MM.1S (cell line): ENCODE measurements around the gene GYG2.

Experiments used
- DNase-seq: peaks from one replicate; pipeline ENCODE4 v3.0.0-alpha.2; 2015
- H2AFZ ChIP-seq: fragments of 300-600 bp; sonication (generic); 2 replicates; pipeline ENCODE4 v1.6.0; 2016; ENCODE audit warnings: antibody characterized with exemption, low read length
- H3F3A ChIP-seq: fragments of 300-600 bp; sonication (generic); 2 replicates; pipeline ENCODE4 v1.6.1; 2016; ENCODE audit warnings: mild to moderate bottlenecking, antibody characterized with exemption, low read length, moderate library complexity, mixed read lengths; ENCODE audit not compliant: insufficient read depth
- H3K27ac ChIP-seq: fragments of 300-600 bp; sonication (generic); 2 replicates; pipeline ENCODE4 v1.5.1; 2016; ENCODE audit warnings: mild to moderate bottlenecking, low read length
- H3K27me3 ChIP-seq: fragments of 300-600 bp; sonication (generic); replicated peaks from 2 replicates; pipeline ENCODE4 v1.6.0; 2016; ENCODE audit warnings: low read length; ENCODE audit not compliant: insufficient read depth
- H3K36me3 ChIP-seq: fragments of 300-600 bp; sonication (generic); replicated peaks from 2 replicates; pipeline ENCODE4 v1.6.1; 2016; ENCODE audit warnings: mild to moderate bottlenecking, low read length, mixed read lengths; ENCODE audit not compliant: insufficient read depth
- H3K4me1 ChIP-seq: fragments of 300-600 bp; sonication (generic); 2 replicates; pipeline ENCODE4 v1.6.1; 2016; ENCODE audit warnings: low read length, mixed read lengths
- H3K4me2 ChIP-seq: fragments of 300-600 bp; sonication (generic); 2 replicates; pipeline ENCODE4 v1.6.0; 2016; ENCODE audit warnings: low read depth, low read length
- H3K4me3 ChIP-seq: fragments of 300-600 bp; sonication (generic); 2 replicates; pipeline ENCODE4 v1.5.1; 2016; ENCODE audit warnings: low read length, mixed read lengths
- H3K79me2 ChIP-seq: fragments of 300-600 bp; sonication (generic); 2 replicates; pipeline ENCODE4 v1.6.1; 2016; ENCODE audit warnings: mixed run types, low read length, mixed read lengths
- H3K9ac ChIP-seq: fragments of 300-600 bp; sonication (generic); 2 replicates; pipeline ENCODE4 v1.6.1; 2016; ENCODE audit warnings: low read length, mixed read lengths
- H3K9me2 ChIP-seq: fragments of 300-600 bp; sonication (generic); replicated peaks from 2 replicates; pipeline ENCODE4 v1.6.1; 2016; ENCODE audit warnings: mild to moderate bottlenecking, low read length, mixed read lengths; ENCODE audit not compliant: insufficient read depth
- H3K9me3 ChIP-seq: fragments of 300-600 bp; sonication (generic); replicated peaks from 2 replicates; pipeline ENCODE4 v1.6.1; 2016; ENCODE audit warnings: mild to moderate bottlenecking, low read length, mixed read lengths; ENCODE audit not compliant: insufficient read depth
- H4K20me1 ChIP-seq: fragments of 300-600 bp; sonication (generic); 2 replicates; pipeline ENCODE4 v1.6.1; 2016; ENCODE audit warnings: mild to moderate bottlenecking, low read length, moderate library complexity, mixed read lengths; ENCODE audit not compliant: insufficient read depth
- EZH2 ChIP-seq: fragments of 300-600 bp; sonication (generic); optimal IDR thresholded peaks from 2 replicates; pipeline ENCODE3; 2017; ENCODE audit warnings: low read depth, mild to moderate bottlenecking, antibody characterized with exemption, low read length, mixed read lengths
- EZH2phosphoT487 ChIP-seq: fragments of 300-600 bp; sonication (generic); IDR thresholded peaks from 2 replicates; pipeline ENCODE4 v1.6.1; 2018; ENCODE audit warnings: antibody characterized with exemption, low read length
- TF ChIP-seq, protein P1 (sequence below): fragments of 300-600 bp; sonication (generic); IDR thresholded peaks from 2 replicates; pipeline ENCODE4 v1.5.1; 2016; ENCODE audit warnings: antibody characterized with exemption, low read length, mixed read lengths

The GYG2 gene

GRCh38 chrX:2867206-2867605 lies 38.5 kb downstream of the GYG2 start:
- H3K4me2 ChIP-seq: no peak overlapping the region
- H2AFZ ChIP-seq: no peak overlapping the region
- no peak overlapping the region for H3K4me3 ChIP-seq
- H3K27me3 ChIP-seq: no peaks in the 10 kb centered on the region
- no peak overlapping the region for H3K9ac ChIP-seq
- no peaks in the 10 kb centered on the region for H4K20me1 ChIP-seq
- no peak overlapping the region for H3K27ac ChIP-seq
- H3F3A ChIP-seq: no peaks in the 10 kb centered on the region
- DNase-seq: no peak
- H3K4me1 ChIP-seq: no peaks in the 10 kb centered on the region
- H3K9me2 ChIP-seq: no peaks in the 10 kb centered on the region
- no peaks in the 10 kb centered on the region for H3K36me3 ChIP-seq
- no peaks in the 10 kb centered on the region for H3K9me3 ChIP-seq
- TF ChIP-seq EZH2phosphoT487: no peak
- TF ChIP-seq, protein P1, sequence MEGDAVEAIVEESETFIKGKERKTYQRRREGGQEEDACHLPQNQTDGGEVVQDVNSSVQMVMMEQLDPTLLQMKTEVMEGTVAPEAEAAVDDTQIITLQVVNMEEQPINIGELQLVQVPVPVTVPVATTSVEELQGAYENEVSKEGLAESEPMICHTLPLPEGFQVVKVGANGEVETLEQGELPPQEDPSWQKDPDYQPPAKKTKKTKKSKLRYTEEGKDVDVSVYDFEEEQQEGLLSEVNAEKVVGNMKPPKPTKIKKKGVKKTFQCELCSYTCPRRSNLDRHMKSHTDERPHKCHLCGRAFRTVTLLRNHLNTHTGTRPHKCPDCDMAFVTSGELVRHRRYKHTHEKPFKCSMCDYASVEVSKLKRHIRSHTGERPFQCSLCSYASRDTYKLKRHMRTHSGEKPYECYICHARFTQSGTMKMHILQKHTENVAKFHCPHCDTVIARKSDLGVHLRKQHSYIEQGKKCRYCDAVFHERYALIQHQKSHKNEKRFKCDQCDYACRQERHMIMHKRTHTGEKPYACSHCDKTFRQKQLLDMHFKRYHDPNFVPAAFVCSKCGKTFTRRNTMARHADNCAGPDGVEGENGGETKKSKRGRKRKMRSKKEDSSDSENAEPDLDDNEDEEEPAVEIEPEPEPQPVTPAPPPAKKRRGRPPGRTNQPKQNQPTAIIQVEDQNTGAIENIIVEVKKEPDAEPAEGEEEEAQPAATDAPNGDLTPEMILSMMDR: no peak
- H3K79me2 ChIP-seq: no peaks in the 10 kb centered on the region

GRCh38 chrX:2870650-2871049 lies 41.9 kb downstream of the GYG2 start:
- H3K4me3 ChIP-seq: no peak overlapping the region
- no peaks in the 10 kb centered on the region for H3K36me3 ChIP-seq
- DNase-seq: no peak
- no peak overlapping the region for H2AFZ ChIP-seq
- no peaks in the 10 kb centered on the region for H3K79me2 ChIP-seq
- no peaks in the 10 kb centered on the region for H3F3A ChIP-seq
- no peaks in the 10 kb centered on the region for H4K20me1 ChIP-seq
- no peaks in the 10 kb centered on the region for H3K9me2 ChIP-seq
- H3K9me3 ChIP-seq: no peaks in the 10 kb centered on the region
- no peak overlapping the region for H3K27ac ChIP-seq
- no peaks in the 10 kb centered on the region for H3K4me1 ChIP-seq
- H3K9ac ChIP-seq: no peak overlapping the region
- TF ChIP-seq EZH2 (no peak), EZH2phosphoT487 (no peak)
- TF ChIP-seq, protein P1: no peak
- no peaks in the 10 kb centered on the region for H3K27me3 ChIP-seq
- no peak overlapping the region for H3K4me2 ChIP-seq

- TF ChIP-seq, protein P1: no peak
- no peak for TF ChIP-seq EZH2
- TF ChIP-seq EZH2phosphoT487: no peak
- H3K36me3 ChIP-seq: no peaks in the 10 kb centered on the region
- no peak for DNase-seq
- no peaks in the 10 kb centered on the region for H3F3A ChIP-seq
- no peaks in the 10 kb centered on the region for H4K20me1 ChIP-seq
- H3K27ac ChIP-seq: no peak overlapping the region
- no peaks in the 10 kb centered on the region for H3K9me2 ChIP-seq
- H2AFZ ChIP-seq: no peak overlapping the region
- H3K79me2 ChIP-seq: no peaks in the 10 kb centered on the region
- no peaks in the 10 kb centered on the region for H3K9me3 ChIP-seq
- H3K4me2 ChIP-seq: no peak overlapping the region
- no peak overlapping the region for H3K4me3 ChIP-seq
- H3K27me3 ChIP-seq: no peaks in the 10 kb centered on the region
- H3K4me1 ChIP-seq: no peaks in the 10 kb centered on the region
- H3K9ac ChIP-seq: no peak overlapping the region
Measured at GRCh38 chrX:2871831-2872230, 43.1 kb downstream of the GYG2 start.
